Right ventricle myocardium superior (tissue), 1 donor: Measurements from ENCODE around the gene ZNF441. TPM values are rescaled to one million over a fixed set of nuclear protein-coding genes. Genes with fewer than 3 reads are reported as not detected.
A peak's percentile ranks its signal among the peaks of the same experiment; 100 is the strongest.
"Not testable (repeated sequence)": the region's sequence is repeated elsewhere in the genome, so short reads cannot be mapped to it uniquely, and the experiment has no call there.

Experiments used
- ATAC-seq: fragments of 200-7000 bp; cut with Tn5 transposase; one replicate; pipeline ENCODE4 v1.9.1; 2020; ENCODE audit warnings: mild to moderate bottlenecking; ENCODE audit not compliant: poor library complexity
- DNase-seq: peaks from one replicate; pipeline ENCODE4 v3.0.0-alpha.2; 2020
- intact Hi-C: fragments of 100-400 bp; cut with DNase I; formaldehyde crosslinking; loops from one replicate; pipeline ENCODE4 v1.11.2; 2022
- total RNA-seq: library from RNA; stranded (reverse); fragmentation: NEBNext Ultra II Directional; extraction: Animal tissue kit (Norgen Biotek cat#: 25700); gene quantifications from one replicate; pipeline ENCODE4 v1.2.1, GENCODE V29; 2021
- donor health status: DM: no; HTN: yes; CAD: no; lungs with severe emphysema.

The ZNF441 gene
- total RNA-seq, 1 donor from 2014 or later, result 3.8 TPM

- intact Hi-C loops, result no loop called here
- DNase-seq (no peak), ATAC-seq (no peak)
Measured at GRCh38 chr19:11769995-11770394, 3.2 kb downstream of the ZNF441 start.

- DNase-seq, intact Hi-C loops, ATAC-seq: not testable (repeated sequence)
Measured at GRCh38 chr19:11771520-11771919, 4.7 kb downstream of the ZNF441 start.

- intact Hi-C loops, ATAC-seq, DNase-seq: not testable (repeated sequence)
Measured at GRCh38 chr19:11776669-11777068, 9.9 kb downstream of the ZNF441 start.

- no peak for DNase-seq
- intact Hi-C loops, result no loop called here
- ATAC-seq, result no peak
Measured at GRCh38 chr19:11780431-11781020, 13.7 kb downstream of the ZNF441 start.

- DNase-seq (no peak), ATAC-seq (no peak)
- intact Hi-C loops, result no loop called here
Measured at GRCh38 chr19:11781295-11782057, 14.7 kb downstream of the ZNF441 start.

- DNase-seq (no peak), ATAC-seq (no peak)
- intact Hi-C loops, result no loop called here
Measured at GRCh38 chr19:11783767-11784166, 17.0 kb downstream of the ZNF441 start.

- ATAC-seq, result no peak
- intact Hi-C loops, result no loop called here
Measured at GRCh38 chr19:11784356-11784755, 17.6 kb downstream of the ZNF441 start.

GRCh38 chr19:11787536-11787935 is 20.7 kb downstream of the ZNF441 start:
- DNase-seq (no peak), ATAC-seq (no peak)
- intact Hi-C loops, result no loop called here

More at GRCh38 chr19:11784356-11784755, 17.6 kb downstream of the ZNF441 start:
- no peak for DNase-seq

GRCh38 chr19:11792942-11793341 is 26.1 kb downstream of the ZNF441 start:
- intact Hi-C loops, result loop anchor here (10.0 kb wide), 1 partner anchor 98 kb away; no protein-coding TSS in a partner anchor
- DNase-seq (no peak), ATAC-seq (no peak)

GRCh38 chr19:11797491-11797890 is 30.7 kb downstream of the ZNF441 start:
- ATAC-seq, result peak; percentile 95
- DNase-seq, result peak; percentile 85
- intact Hi-C loops, result loop anchor here (10.0 kb wide), 1 partner anchor 103 kb away; no protein-coding TSS in a partner anchor

- intact Hi-C loops, result loop anchor here (10.0 kb wide), 1 partner anchor 104 kb away; no protein-coding TSS in a partner anchor
- DNase-seq (peak; percentile 95), ATAC-seq (peak; percentile 99)
Measured at GRCh38 chr19:11798391-11799330, 31.9 kb downstream of the ZNF441 start, which contains the start of gene ZNF491. Gene ZNF491, plus strand, starts transcription at chr19:11798523. Its CDS starts 7,431 bp downstream, at chr19:11805954.

- intact Hi-C loops, result loop anchor here (10.0 kb wide), 1 partner anchor 178 kb away; no protein-coding TSS in a partner anchor
- no peak for ATAC-seq
- DNase-seq, result no peak
Measured at GRCh38 chr19:11806354-11807098, 39.7 kb downstream of the ZNF441 start.

- intact Hi-C loops, result loop anchor here (10.0 kb wide), 1 partner anchor 178 kb away; no protein-coding TSS in a partner anchor
- ATAC-seq, result no peak
Measured at GRCh38 chr19:11807099-11807380, 40.2 kb downstream of the ZNF441 start.

GRCh38 chr19:11813703-11814028 is 46.9 kb downstream of the ZNF441 start:
- ATAC-seq (peak; percentile 29), DNase-seq (no peak)
- intact Hi-C loops, result no loop called here

More at GRCh38 chr19:11807099-11807380, 40.2 kb downstream of the ZNF441 start:
- no peak for DNase-seq

GRCh38 chr19:11814029-11814699 is 47.4 kb downstream of the ZNF441 start, which contains the start of gene ZNF440:
Gene ZNF440, plus strand, starts transcription at chr19:11814273. Its CDS starts 175 bp downstream, at chr19:11814448.
- peak; percentile 100 for ATAC-seq

GRCh38 chr19:11814700-11815035 is 47.9 kb downstream of the ZNF441 start:
- DNase-seq, result no peak
- intact Hi-C loops, result no loop called here
- peak; percentile 45 for ATAC-seq

More at GRCh38 chr19:11814029-11814699, 47.4 kb downstream of the ZNF441 start, which contains the start of gene ZNF440:
- DNase-seq, result peak; percentile 97
- intact Hi-C loops, result no loop called here

GRCh38 chr19:11821474-11822109 is 54.8 kb downstream of the ZNF441 start:
- no peak for DNase-seq
- ATAC-seq, result no peak
- intact Hi-C loops, result no loop called here
